ENCODE data around the gene PAX8.

- no peak for TF ChIP-seq POLR2A (IDR thresholded peaks at IDR 0.05)
- TF ChIP-seq, protein P1, sequence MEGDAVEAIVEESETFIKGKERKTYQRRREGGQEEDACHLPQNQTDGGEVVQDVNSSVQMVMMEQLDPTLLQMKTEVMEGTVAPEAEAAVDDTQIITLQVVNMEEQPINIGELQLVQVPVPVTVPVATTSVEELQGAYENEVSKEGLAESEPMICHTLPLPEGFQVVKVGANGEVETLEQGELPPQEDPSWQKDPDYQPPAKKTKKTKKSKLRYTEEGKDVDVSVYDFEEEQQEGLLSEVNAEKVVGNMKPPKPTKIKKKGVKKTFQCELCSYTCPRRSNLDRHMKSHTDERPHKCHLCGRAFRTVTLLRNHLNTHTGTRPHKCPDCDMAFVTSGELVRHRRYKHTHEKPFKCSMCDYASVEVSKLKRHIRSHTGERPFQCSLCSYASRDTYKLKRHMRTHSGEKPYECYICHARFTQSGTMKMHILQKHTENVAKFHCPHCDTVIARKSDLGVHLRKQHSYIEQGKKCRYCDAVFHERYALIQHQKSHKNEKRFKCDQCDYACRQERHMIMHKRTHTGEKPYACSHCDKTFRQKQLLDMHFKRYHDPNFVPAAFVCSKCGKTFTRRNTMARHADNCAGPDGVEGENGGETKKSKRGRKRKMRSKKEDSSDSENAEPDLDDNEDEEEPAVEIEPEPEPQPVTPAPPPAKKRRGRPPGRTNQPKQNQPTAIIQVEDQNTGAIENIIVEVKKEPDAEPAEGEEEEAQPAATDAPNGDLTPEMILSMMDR (IDR thresholded peaks at IDR 0.05) = no peak
Measured at GRCh38 chr2:113167962-113168340, 110.8 kb downstream of the PAX8 start.

All from lower leg skin (tissue), 3 donors.